GM18858 (cell line): ENCODE data around the gene ANAPC2.

Experiments
- ATAC-seq: cut with Tn5 transposase; IDR thresholded peaks from one replicate; pipeline ENCODE4 v1.9.1; 2021; ENCODE audit not compliant: unreplicated experiment

Gene ANAPC2

GRCh38 chr9:137216188-137216965, 28.0 kb upstream of the ANAPC2 start:
- no peak for ATAC-seq

- ATAC-seq, result no peak
These were observed 27.0 kb upstream of the ANAPC2 start for GRCh38 chr9:137215196-137215986.

- ATAC-seq, result no peak
These were observed 26.3 kb upstream of the ANAPC2 start for GRCh38 chr9:137214620-137215019.

GRCh38 chr9:137213160-137214060, 25.1 kb upstream of the ANAPC2 start:
- no peak for ATAC-seq

GRCh38 chr9:137212520-137212919, 24.2 kb upstream of the ANAPC2 start:
- no peak for ATAC-seq

- no peak for ATAC-seq
These were observed 23.2 kb upstream of the ANAPC2 start for GRCh38 chr9:137211532-137211931.

- no peak for ATAC-seq
These were observed 18.2 kb upstream of the ANAPC2 start for GRCh38 chr9:137206602-137207001.

GRCh38 chr9:137205126-137206069, 17.0 kb upstream of the ANAPC2 start, which contains the start of the genes NDOR1 and TMEM203:
Gene NDOR1, plus strand, starts transcription at chr9:137205700. Its CDS starts 78 bp downstream, at chr9:137205778.
Gene TMEM203, minus strand, starts transcription at chr9:137205648. Its CDS starts 234 bp downstream, at chr9:137205414.
- no peak for ATAC-seq

- ATAC-seq, result no peak
These were observed 16.4 kb upstream of the ANAPC2 start for GRCh38 chr9:137204731-137205125.

GRCh38 chr9:137202966-137203365, 14.6 kb upstream of the ANAPC2 start:
- no peak for ATAC-seq

GRCh38 chr9:137201205-137201868, 13.0 kb upstream of the ANAPC2 start:
- ATAC-seq, result no peak

- ATAC-seq, result peak; percentile 74
These were observed 12.2 kb upstream of the ANAPC2 start, which contains the start of gene TPRN for GRCh38 chr9:137200311-137201204. Gene TPRN, minus strand, starts transcription at chr9:137200741. Its CDS starts 30 bp downstream, at chr9:137200711.

- ATAC-seq, result no peak
These were observed 11.2 kb upstream of the ANAPC2 start for GRCh38 chr9:137199411-137200121.

GRCh38 chr9:137198902-137199283, 10.5 kb upstream of the ANAPC2 start:
- ATAC-seq, result no peak

GRCh38 chr9:137198051-137198901, 9.9 kb upstream of the ANAPC2 start:
- ATAC-seq, result no peak

GRCh38 chr9:137195525-137196220, 7.3 kb upstream of the ANAPC2 start:
- no peak for ATAC-seq
